ENCODE data around the gene ZFP1.
A peak's percentile ranks its signal among the peaks of the same experiment; 100 is the strongest.

Gene ZFP1

DNA sequence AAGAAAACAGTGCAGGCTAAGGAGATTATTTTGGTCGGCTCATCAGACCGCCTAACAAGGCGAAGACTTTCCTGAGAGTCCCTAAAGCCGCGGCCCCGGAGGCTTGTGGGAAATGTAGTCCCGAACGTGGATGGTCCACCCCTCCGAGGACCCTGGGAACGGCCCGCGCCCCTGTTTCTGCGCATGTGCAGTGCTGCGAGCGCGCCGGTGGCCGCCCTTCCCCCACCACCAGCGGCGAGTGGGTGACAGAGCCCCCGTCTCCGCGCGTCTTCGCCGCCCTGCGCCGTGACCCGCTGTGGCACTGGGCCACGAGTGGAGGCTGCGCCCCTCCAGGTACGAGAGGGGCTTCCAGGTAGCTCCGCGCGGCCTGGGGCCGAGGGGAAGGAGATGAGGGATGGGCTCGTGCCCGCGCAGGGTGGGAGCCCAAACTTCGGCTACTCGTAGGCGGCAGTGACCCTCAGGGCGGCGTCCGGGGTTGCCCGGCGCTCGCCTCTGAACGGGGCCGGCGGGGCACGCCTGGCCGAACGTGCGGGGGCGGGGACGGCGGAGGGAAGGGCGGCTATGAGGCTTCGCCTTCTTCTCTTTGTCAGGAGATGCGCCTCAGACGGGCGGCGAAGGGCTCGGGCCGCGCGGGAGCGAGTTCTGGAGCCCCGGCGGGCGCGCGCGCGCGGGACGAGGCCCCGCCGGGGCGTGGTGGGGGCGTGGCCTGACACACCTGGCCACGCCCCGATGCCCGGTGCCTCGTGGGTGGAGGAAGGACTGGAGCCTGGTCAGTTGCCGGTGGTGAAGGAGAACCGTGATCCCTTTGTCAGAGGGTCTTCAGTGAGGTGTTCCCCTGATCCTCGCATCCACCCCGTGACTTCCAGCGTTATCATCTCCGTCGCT is at the start of gene ZFP1:
Gene ZFP1 (plus strand): TSS at position 214 of the 885 bp plus-strand sequence. CDS start 4,428 bp downstream, outside the sequence.
- peak; percentile 91 for DNase-seq (ENCODE audit: low read depth)

- DNase-seq (ENCODE audit: low read depth): no peak
Observed at GRCh38 chr16:75099075-75099667, 49.2 kb upstream of the ZFP1 start.

DNA sequence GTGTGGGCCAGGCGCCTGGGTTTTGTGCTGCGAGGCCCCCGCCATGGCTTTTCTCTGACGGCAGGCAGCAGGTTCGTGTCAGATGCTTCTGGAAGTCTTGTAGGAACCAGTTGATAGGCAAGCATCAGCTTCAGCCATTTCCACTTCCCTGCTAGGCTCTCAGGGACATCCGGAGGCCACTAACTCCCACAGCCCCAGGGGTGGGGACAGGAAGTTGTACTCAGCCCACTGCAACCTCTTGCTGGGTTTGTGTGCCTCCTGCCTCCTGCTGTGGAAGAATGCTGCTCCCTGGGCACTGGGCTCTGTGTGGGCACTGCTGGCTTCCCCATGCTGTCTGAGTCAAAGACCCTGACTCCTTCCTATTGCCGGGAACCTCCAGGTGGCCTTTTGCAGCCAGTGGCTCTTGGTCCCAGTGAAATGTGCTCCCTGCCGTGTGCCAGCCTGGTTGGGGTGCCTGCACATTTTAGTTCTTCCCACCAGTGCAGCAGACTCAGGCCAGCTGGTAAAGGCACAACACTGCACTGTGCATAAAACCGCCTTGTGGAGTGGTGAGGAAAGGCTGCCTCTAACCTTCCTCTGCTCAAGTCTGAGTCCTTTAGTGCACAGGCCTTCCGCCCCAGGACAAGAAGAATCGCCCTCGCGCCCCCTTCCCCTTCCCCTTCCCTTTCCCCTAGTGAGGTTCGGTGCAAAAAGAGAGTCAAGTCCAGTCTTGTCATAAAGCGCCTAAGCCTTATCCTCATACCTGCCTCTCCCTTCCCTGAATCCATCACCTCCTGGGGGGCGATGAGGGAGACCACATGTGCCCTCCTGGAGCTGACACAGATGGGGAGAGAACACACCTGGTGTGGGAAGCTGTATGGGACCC is 48.4 kb upstream of the ZFP1 start:
- DNase-seq (ENCODE audit: low read depth): no peak

DNA sequence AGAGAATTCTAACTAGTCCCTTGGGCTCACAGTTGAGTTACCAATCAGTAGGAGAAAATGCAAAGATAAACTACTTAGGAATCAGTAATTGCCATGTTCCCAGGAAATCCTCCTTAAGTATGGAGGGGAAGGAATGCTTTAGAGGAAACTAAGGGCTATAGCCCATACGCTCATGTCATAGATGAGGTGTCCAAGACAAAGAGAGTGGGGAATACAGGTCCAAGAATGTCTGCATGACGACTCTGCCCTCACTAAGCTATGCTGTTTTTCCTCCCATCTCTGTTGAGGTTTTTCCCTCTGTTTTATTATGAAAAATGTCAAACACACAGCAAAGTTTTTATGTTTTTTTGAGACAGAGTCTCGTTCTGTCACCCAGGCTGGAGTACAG is 47.7 kb upstream of the ZFP1 start:
- no peak for DNase-seq (ENCODE audit: low read depth)

- no peak for DNase-seq (ENCODE audit: low read depth)
Observed at GRCh38 chr16:75101635-75102034, 46.7 kb upstream of the ZFP1 start.

DNA sequence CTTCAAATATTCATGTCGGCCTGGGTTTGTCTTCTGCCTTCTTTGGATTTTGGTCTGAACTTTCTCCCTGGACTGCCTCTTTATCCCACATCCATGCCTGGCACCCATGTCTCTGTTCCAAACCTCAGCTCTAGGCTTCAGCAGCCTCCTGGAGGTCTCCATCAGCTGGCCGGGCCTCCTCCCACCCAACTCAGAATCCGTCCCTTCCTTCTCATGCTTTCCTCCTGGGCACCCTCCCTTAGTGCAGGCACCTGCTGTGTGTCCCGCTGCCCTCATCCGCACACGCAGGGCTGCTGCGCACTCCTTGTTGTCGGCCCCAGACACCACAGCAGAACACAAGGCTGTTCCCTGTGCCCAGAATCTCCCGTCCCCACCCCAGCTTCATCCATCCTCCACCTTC is 45.7 kb upstream of the ZFP1 start:
- no peak for DNase-seq (ENCODE audit: low read depth)

GRCh38 chr16:75103994-75104393 is 44.3 kb upstream of the ZFP1 start:
- no peak for DNase-seq (ENCODE audit: low read depth)

- no peak for DNase-seq (ENCODE audit: low read depth)
Observed at GRCh38 chr16:75104836-75105235, 43.5 kb upstream of the ZFP1 start.

GRCh38 chr16:75105306-75106061 is 42.8 kb upstream of the ZFP1 start:
- DNase-seq (ENCODE audit: low read depth): no peak

- DNase-seq (ENCODE audit: low read depth): no peak
Observed at GRCh38 chr16:75106351-75107274, 41.7 kb upstream of the ZFP1 start.

- no peak for DNase-seq (ENCODE audit: low read depth)
Observed at GRCh38 chr16:75107505-75107904, 40.8 kb upstream of the ZFP1 start.

- DNase-seq (ENCODE audit: low read depth): peak; percentile 26
Observed at GRCh38 chr16:75108792-75109731, 39.3 kb upstream of the ZFP1 start.

GRCh38 chr16:75109732-75110243 is 38.5 kb upstream of the ZFP1 start:
- DNase-seq (ENCODE audit: low read depth): no peak

DNA sequence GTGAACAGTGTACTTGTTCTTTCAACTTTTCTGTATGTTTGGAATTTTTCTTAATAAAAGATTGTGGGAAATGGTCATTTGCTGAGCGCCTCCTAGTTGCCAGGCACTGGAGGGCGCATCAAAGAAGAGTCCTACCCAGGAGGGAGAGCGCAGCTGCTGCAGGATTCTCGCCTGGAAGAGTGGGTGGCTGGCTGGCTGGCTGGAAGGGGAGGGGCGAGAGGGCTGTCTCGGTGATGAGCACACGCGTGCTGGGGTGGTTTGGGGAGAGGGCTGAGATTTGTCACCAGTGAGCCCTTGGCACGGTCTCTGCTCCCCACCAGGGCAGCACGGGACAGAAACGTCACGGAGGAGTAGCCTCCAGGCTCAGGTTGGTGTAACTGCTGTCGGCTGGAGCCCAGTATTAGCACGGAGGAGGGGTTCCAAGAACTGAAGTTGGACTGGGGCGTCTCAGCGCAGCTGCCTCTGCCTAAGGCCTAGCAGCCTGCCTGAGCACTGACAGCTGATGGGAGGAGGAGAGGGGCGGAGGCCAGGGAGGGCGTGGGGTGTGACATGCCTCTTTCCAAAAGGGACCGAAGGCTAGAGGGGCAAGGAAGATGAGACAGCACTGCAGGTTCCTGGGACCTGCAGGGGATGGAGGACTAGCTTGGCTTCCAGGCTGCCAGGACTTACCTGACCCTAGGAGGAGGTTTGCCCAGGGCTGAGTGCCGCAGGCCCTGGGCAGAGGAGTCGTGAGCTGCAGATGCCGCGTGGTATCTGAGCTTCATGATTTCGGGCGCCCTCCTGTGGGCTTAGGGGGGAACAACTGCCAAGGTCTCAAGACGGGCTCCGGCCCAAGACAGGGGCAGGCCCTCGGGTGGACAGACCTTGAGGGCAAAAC is 37.4 kb upstream of the ZFP1 start:
- peak; percentile 59 for DNase-seq (ENCODE audit: low read depth)

DNA sequence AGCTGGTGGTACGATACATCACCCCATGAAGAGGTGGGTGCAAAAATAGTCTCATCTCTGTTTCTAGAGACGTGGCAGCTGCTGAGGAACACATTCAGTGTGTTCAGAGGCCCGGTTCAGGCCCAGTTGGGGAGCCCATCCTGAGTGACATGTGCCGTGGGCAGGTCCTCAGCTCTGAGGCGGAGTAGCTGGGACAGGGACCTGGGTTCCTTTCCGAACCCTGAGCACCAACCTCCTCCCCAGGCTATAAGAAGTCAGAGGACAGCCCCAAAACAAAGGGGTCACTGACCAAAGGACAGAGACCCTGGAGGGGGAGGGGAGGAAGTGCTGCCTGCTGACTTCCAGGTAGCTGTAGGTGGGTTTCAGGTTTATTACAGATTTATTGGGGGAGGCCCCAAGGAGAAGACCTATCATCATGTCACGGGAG is 36.8 kb upstream of the ZFP1 start:
- no peak for DNase-seq (ENCODE audit: low read depth)

GRCh38 chr16:75111961-75112733 is 36.2 kb upstream of the ZFP1 start:
- DNase-seq (ENCODE audit: low read depth): no peak

DNA sequence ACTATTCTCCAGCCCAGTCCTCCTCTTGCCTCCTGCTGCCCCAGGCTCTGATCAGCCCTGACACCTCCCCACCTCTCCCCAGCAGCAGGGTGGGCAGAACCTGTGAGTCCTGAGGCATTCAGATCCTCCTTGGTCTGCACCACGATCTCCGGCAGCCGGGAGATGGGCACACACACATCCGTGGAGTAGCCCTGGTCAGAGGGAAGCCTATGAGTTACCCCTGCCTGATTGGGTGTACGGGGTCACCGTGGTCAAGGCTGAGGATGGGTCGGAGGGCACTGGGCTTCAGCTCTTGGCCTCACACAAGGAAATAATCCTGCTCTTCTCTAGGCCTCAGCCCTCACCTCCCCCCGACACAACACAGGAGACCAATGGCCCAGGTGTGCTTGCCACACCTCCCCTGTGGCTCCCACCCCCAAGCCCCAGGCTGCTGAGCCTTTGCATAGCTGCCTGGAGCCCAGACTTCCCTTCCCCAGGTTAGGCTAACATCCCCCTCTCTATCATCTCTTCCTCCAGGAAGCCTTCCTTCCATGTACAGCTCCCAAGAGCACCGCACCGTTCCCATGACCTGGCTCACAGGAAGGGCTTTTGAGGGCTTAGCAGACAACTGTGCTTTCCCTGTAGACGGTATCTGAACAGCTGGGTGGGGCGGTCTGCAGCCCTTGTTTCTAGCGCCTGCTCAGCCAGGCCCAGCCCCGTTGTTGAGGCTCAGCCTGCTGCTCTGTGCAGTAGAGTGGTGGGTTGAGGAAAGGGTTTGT is 35.4 kb upstream of the ZFP1 start:
- DNase-seq (ENCODE audit: low read depth): no peak

Data from stimulated activated CD8-positive, alpha-beta memory T cell treated with anti-CD3 and anti-CD28 coated beads, Interleukin-15, amount 100 ng/mL, for 1 hour (primary cell).